Breast epithelium (tissue), 4 donors: Measurements from ENCODE around the gene CFAP65. TPM values are rescaled to one million over a fixed set of nuclear protein-coding genes. Genes with fewer than 3 reads are reported as not detected.

Experiments used
- DNase-seq, 2 donors: peaks; one replicate each; pipeline ENCODE4 v3.0.0-alpha.2; 2019; ENCODE audit warnings: low spot score in 2 of 2
- H3K27ac ChIP-seq, 2 donors: fragments of 200-600 bp; sonication (generic) in 1 of 2; one replicate each; pipeline ENCODE4 v1.5.1; 2016 to 2019; ENCODE audit warnings: mild to moderate bottlenecking in 1 of 2
- H3K27me3 ChIP-seq, 2 donors: fragments of 200-600 bp; sonication (generic) in 1 of 2; one replicate each; pipeline versions ENCODE4 v1.5.1 to v1.6.0; 2017 to 2019; ENCODE audit warnings: control low read depth in 1 of 2, mild to moderate bottlenecking in 1 of 2
- H3K36me3 ChIP-seq: fragments of 200-600 bp; one replicate; pipeline ENCODE4 v1.5.1; 2019
- H3K4me1 ChIP-seq, 2 donors: fragments of 200-600 bp; sonication (generic); one replicate each; pipeline ENCODE4 v1.5.1; 2016 to 2019; ENCODE audit warnings: control low read depth in 1 of 2
- H3K4me3 ChIP-seq, 3 donors: fragments of 200-600 bp; sonication (generic); 1 replicate in 2 of 3; 2 replicates in 1 of 3; pipeline ENCODE4 v1.5.1; 2016 to 2019; ENCODE audit warnings: mild to moderate bottlenecking in 3 of 3, moderate library complexity in 2 of 3
- H3K9me3 ChIP-seq, 2 donors: fragments of 200-600 bp; sonication (generic) in 1 of 2; one replicate each; pipeline ENCODE4 v1.5.1; 2016 to 2019; ENCODE audit warnings: control low read depth in 1 of 2
- POLR2A ChIP-seq: fragments of 450-650 bp; IDR thresholded peaks from one replicate; pipeline ENCODE4 v1.6.1; 2016; ENCODE audit warnings: antibody characterized with exemption, mild to moderate bottlenecking, moderate library complexity
- POLR2AphosphoS5 ChIP-seq, 3 donors: sonication (generic); formaldehyde crosslinking; IDR thresholded peaks; one replicate each; pipeline ENCODE4 v1.6.1; 2017; ENCODE audit warnings: antibody characterized with exemption in 3 of 3
- intact Hi-C: fragments of 100-400 bp; cut with DNase I; formaldehyde crosslinking; loops from one replicate; pipeline ENCODE4 v1.15.1; 2023; ENCODE audit warnings: low total_unique reads
- total RNA-seq, 3 donors: library from RNA; depleted of rRNA; stranded (reverse); fragments of >200 nt; gene quantifications; one replicate each; pipeline ENCODE4 v1.1.0, GENCODE V29; 2016
- TF ChIP-seq, protein P1 (sequence below), 3 donors: fragments of 450-650 bp; IDR thresholded peaks; one replicate each; pipeline ENCODE4 v1.5.1; 2016 to 2017; ENCODE audit warnings: antibody characterized with exemption in 3 of 3, mild to moderate bottlenecking in 3 of 3, moderate library complexity in 3 of 3

The CFAP65 gene
- total RNA-seq, 3 donors from 2014 or later = 0.33 TPM; not detected in 2

DNA sequence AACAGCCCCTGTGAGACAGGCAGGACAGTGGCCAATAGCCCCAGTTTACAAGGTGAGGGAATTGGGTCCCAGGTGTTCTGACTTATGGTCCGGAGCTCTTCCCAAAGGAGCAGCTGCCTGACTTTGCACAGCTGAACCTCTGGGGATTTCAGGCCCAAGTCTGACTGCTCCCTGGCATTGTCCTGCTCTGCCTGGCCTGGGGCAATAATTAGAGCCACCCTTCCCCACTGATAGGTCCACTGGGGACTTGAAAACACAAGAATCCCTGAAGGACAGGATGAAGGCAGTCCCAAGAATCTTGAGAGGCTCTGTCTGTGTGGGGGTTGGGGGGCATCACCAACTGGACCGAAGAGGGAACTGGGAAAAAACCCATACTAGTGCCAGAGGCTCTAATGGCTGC is 52.7 kb downstream of the CFAP65 start:
- Histone ChIP-seq H3K36me3 (no peaks in the 10 kb centered on the region), H3K27ac (no peak overlapping the region), H3K27me3 (peaks cover 11 to 99% of the 10 kb centered on the region in 2 donors), H3K9me3 (no peaks in the 10 kb centered on the region), H3K4me1 (peaks cover 0 to 10% of the 10 kb centered on the region in 2 donors), H3K4me3 (no peak overlapping the region)
- no peak for TF ChIP-seq POLR2A
- TF ChIP-seq, protein P1, sequence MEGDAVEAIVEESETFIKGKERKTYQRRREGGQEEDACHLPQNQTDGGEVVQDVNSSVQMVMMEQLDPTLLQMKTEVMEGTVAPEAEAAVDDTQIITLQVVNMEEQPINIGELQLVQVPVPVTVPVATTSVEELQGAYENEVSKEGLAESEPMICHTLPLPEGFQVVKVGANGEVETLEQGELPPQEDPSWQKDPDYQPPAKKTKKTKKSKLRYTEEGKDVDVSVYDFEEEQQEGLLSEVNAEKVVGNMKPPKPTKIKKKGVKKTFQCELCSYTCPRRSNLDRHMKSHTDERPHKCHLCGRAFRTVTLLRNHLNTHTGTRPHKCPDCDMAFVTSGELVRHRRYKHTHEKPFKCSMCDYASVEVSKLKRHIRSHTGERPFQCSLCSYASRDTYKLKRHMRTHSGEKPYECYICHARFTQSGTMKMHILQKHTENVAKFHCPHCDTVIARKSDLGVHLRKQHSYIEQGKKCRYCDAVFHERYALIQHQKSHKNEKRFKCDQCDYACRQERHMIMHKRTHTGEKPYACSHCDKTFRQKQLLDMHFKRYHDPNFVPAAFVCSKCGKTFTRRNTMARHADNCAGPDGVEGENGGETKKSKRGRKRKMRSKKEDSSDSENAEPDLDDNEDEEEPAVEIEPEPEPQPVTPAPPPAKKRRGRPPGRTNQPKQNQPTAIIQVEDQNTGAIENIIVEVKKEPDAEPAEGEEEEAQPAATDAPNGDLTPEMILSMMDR (IDR thresholded peaks at IDR 0.05) = no peak
- TF ChIP-seq POLR2AphosphoS5 (IDR thresholded peaks at IDR 0.05) = no peak
- no peak for DNase-seq
- intact Hi-C loops = no loop called here

DNA sequence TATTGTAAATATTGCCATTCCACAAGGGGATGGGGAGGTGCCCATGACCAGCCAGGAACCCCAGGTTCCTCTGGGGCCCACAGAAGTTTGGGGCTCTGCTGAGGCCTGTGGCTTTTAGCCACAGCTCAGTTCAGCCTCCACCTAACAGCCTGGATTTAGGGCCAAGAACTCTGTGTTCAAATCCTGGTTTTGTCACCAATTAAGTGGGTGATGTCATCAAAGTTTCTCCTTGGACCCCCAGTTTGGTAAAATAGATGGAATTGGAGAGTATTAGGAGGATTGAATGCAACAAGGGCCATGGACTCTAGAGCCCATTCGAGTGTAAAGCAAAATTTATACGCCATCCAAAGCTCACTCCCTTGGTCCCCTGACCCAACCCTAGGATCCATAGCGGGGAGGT is 53.2 kb downstream of the CFAP65 start:
- H3K36me3 ChIP-seq = no peaks in the 10 kb centered on the region
- H3K27ac ChIP-seq = no peak overlapping the region
- DNase-seq = no peak
- intact Hi-C loops = no loop called here
- H3K27me3 ChIP-seq = peaks cover 9 to 99% of the 10 kb centered on the region in 2 donors
- peaks cover 0 to 6% of the 10 kb centered on the region in 2 donors for H3K4me1 ChIP-seq
- H3K9me3 ChIP-seq = no peaks in the 10 kb centered on the region
- TF ChIP-seq POLR2A (no peak), POLR2AphosphoS5 (IDR thresholded peaks at IDR 0.05) (no peak)
- TF ChIP-seq, protein P1 (IDR thresholded peaks at IDR 0.05) = no peak
- H3K4me3 ChIP-seq = no peak overlapping the region

DNA sequence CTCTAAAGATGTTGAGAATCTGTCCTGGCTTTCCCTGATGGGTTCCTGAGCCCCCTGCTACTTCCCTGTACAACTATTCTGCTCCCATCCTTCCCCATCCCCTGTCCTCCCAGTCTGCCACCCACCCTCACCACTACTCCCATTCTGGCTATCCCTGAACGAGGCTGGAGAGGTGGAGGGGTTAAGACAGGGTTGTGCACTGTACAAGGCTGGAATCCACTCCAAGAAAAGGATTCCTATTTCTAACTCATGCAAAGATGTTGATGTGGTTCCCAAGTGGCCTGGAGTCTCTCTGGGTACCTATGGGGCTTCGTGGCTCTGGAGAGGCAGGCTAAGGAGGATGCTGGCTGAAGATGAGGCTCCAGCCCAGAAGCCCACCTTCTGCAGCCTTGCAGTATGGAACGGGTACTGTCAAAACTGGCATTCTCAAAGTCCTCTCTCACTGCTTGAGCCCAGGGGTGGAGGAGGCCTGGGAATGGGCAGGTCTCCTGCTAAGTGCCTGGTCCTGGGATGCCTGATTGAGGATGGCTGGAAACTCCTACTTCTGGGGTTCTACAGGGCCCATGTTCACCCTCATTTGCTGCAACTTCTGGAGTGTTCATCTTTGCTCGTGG is 55.1 kb downstream of the CFAP65 start:
- Histone ChIP-seq H3K36me3 (no peaks in the 10 kb centered on the region), H3K9me3 (no peaks in the 10 kb centered on the region), H3K4me3 (no peak overlapping the region), H3K27ac (no peak overlapping the region), H3K27me3 (peaks cover 4 to 99% of the 10 kb centered on the region in 2 donors), H3K4me1 (peaks cover 4 to 10% of the 10 kb centered on the region in 2 donors)
- TF ChIP-seq, protein P1 (IDR thresholded peaks at IDR 0.05) = no peak
- TF ChIP-seq POLR2A (no peak), POLR2AphosphoS5 (IDR thresholded peaks at IDR 0.05) (no peak)
- intact Hi-C loops = no loop called here
- DNase-seq = no peak

DNA sequence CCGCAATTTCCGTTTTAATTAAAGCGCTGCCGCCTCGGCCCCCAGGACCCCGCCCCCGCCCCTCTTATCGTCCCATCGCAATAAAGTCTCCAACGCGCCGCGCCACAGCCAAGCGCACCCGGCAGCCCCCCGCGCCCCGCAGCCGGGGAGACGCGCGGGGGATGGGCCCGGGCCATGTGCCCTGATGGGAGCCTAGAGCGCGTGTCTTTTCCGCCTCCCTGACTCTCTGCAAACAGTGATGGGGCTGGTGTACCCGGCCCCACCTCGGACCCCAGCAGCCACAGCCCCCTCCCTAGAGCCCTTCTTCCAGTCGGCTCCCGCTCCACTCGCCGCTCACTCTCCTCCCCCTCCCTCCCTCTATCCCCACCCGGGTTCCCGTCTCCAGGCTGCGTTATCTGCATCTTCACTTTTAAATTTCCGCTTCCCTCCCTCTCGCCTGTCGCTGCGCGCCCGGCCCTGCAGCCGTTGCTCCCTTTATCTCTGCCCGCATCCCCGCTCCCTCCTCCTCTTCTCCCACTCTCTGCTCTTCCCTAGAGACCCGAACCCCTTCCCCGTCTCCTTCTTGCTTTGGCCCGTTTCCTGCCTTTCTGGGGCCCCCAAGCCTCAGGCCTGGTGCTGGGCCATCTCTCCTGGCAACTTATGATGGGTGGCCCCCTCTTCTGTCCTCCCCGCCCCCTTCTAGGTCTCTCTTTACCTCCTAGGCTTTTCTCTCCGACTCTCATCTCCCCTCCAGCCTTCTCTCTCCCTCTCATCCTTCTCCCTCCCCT is 55.8 kb downstream of the CFAP65 start:
- no peak for DNase-seq
- Histone ChIP-seq H3K4me1 (peaks cover 10% of the 10 kb centered on the region in 2 donors), H3K27ac (no peak overlapping the region), H3K36me3 (no peaks in the 10 kb centered on the region), H3K4me3 (peak overlapping the region in 1 of 3 donors; percentile 54), H3K9me3 (no peaks in the 10 kb centered on the region), H3K27me3 (peaks cover 8 to 99% of the 10 kb centered on the region in 2 donors)
- intact Hi-C loops = no loop called here
- TF ChIP-seq POLR2AphosphoS5 (IDR thresholded peaks at IDR 0.05) (no peak), POLR2A (no peak)
- TF ChIP-seq, protein P1 (IDR thresholded peaks at IDR 0.05) = no peak

DNA sequence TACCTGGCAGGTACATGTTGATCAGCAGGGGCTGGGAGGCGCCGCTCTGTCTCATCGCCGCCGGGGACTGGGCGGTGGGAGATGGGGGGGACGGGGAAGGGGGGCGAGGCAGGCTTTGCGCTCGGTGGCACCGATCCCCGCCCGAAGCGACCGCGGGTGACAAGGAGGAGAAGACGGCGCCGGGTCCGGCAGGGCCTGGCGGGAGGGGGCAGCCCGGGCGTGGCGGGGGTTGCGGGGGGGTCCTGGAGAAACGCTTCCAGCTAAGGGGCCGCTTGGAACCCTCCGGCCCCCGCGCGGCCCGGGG is 56.3 kb downstream of the CFAP65 start, which contains the start of gene FEV:
Gene FEV, minus strand, starts transcription at position 164 of the 304 bp plus-strand sequence. Its CDS starts 109 bp downstream, at position 55.
- Histone ChIP-seq H3K4me3 (peak within 1 kb of the TSS in 2 of 3 donors; percentile 20 to 54), H3K27ac (no peak within 1 kb of the TSS), H3K36me3 (no peaks in the 10 kb centered on the region), H3K27me3 (peaks cover 8 to 97% of the 10 kb centered on the region in 2 donors), H3K4me1 (peaks cover 10% of the 10 kb centered on the region in 2 donors), H3K9me3 (no peaks in the 10 kb centered on the region)
- no peak for DNase-seq
- TF ChIP-seq POLR2AphosphoS5 (IDR thresholded peaks at IDR 0.05) = no peak
- no peak for TF ChIP-seq POLR2A
- TF ChIP-seq, protein P1 (IDR thresholded peaks at IDR 0.05) = no peak
- intact Hi-C loops = no loop called here
